Measurements from ENCODE around the gene OGT.

DNA sequence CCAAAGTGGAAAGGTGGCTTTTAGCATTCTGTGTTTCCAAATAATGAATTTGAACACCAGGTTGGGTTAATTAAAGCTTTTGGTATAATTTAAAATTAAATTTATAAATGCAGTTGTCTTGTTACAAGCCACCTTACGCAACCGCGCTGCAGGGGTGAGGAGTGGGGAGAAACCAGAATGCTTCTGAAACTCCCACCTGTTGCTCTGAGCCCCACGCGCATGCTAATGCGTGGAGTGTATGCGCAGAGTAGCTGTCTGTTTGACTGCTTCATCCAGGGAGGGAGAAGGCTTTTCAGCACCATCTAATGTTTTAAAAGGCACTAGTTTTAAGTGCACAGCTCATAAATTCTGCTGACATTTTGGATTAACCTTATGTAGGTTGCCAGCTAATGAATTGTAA lies 12.5 kb downstream of the OGT start:
- TF ChIP-seq, protein P1, sequence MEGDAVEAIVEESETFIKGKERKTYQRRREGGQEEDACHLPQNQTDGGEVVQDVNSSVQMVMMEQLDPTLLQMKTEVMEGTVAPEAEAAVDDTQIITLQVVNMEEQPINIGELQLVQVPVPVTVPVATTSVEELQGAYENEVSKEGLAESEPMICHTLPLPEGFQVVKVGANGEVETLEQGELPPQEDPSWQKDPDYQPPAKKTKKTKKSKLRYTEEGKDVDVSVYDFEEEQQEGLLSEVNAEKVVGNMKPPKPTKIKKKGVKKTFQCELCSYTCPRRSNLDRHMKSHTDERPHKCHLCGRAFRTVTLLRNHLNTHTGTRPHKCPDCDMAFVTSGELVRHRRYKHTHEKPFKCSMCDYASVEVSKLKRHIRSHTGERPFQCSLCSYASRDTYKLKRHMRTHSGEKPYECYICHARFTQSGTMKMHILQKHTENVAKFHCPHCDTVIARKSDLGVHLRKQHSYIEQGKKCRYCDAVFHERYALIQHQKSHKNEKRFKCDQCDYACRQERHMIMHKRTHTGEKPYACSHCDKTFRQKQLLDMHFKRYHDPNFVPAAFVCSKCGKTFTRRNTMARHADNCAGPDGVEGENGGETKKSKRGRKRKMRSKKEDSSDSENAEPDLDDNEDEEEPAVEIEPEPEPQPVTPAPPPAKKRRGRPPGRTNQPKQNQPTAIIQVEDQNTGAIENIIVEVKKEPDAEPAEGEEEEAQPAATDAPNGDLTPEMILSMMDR (conservative IDR thresholded peaks at IDR 0.05) = no peak
- TF ChIP-seq EZH2 (IDR thresholded peaks at IDR 0.05; ENCODE audit: low read depth) = no peak
